NCI-H1092 treated with DMSO at 0.1 percent for 48 hours (cell line): ENCODE measurements around the gene ACP4.

Experiments used
- DNase-seq: peaks from one replicate; lab custom pipeline; 2025; lab: John Stamatoyannopoulos, UW

ACP4 gene

GRCh38 chr19:50844296-50844935 lies 54.2 kb downstream of the ACP4 start:
- peak; percentile 26 for DNase-seq
